Measurements from ENCODE around the gene STARD13.

DNA sequence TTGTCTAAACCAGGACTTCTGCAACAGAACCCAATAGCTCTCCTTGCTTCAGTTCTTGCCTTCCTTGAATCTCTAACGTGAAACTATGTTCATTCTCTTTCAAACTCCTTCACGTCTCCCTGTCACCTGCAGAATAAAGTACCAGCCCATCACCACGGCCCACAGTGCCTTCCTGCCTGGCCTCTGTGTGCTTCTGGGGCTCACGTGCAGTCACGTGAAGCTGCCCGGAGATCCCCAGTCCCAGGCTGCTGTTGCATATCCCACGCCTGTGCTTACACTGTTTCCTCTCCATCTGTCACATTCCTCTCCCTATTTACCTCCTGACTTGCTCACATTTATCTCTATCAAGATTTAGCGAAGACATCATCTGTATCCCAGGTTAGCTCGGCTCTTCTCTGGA, 102.8 kb downstream of the STARD13 start:
- TF ChIP-seq, protein P1, sequence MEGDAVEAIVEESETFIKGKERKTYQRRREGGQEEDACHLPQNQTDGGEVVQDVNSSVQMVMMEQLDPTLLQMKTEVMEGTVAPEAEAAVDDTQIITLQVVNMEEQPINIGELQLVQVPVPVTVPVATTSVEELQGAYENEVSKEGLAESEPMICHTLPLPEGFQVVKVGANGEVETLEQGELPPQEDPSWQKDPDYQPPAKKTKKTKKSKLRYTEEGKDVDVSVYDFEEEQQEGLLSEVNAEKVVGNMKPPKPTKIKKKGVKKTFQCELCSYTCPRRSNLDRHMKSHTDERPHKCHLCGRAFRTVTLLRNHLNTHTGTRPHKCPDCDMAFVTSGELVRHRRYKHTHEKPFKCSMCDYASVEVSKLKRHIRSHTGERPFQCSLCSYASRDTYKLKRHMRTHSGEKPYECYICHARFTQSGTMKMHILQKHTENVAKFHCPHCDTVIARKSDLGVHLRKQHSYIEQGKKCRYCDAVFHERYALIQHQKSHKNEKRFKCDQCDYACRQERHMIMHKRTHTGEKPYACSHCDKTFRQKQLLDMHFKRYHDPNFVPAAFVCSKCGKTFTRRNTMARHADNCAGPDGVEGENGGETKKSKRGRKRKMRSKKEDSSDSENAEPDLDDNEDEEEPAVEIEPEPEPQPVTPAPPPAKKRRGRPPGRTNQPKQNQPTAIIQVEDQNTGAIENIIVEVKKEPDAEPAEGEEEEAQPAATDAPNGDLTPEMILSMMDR (IDR thresholded peaks at IDR 0.05) = no peak
- TF ChIP-seq POLR2AphosphoS5 (IDR thresholded peaks at IDR 0.05) = no peak
